Kidney (tissue), 14 donors: ENCODE data around the gene RAB29. TPM values are rescaled to one million over a fixed set of nuclear protein-coding genes. Genes with fewer than 3 reads are reported as not detected.

Experiments
- DNase-seq, 5 donors: peaks; one replicate each; pipeline ENCODE4 v3.0.0-alpha.2; 2013 to 2020
- FAIRE-seq: peaks from 2 replicates; lab custom pipeline; 2012; peaks lifted over from hg19 to GRCh38; lab: Jason Lieb, UNC
- H3K27ac ChIP-seq, 2 donors: one replicate each; pipeline ENCODE4 v1.7.0; 2013; ENCODE audit warnings: low read depth in 2 of 2, low read length in 2 of 2, inconsistent platforms in 1 of 2
- H3K27me3 ChIP-seq: one replicate; pipeline ENCODE4 v1.7.1; 2013; ENCODE audit warnings: low read length, inconsistent platforms; ENCODE audit not compliant: control insufficient read depth, insufficient read depth
- H3K36me3 ChIP-seq, 3 donors: one replicate each; pipeline versions ENCODE4 v1.7.0 to v1.7.1; 2013; ENCODE audit warnings: low read length in 3 of 3, control low read depth in 1 of 3, inconsistent platforms in 1 of 3; ENCODE audit not compliant: insufficient read depth in 3 of 3, control insufficient read depth in 2 of 3
- H3K4me1 ChIP-seq, 3 donors: one replicate each; pipeline versions ENCODE4 v1.7.0 to v1.7.1; 2013; ENCODE audit warnings: low read length in 3 of 3, inconsistent platforms in 1 of 3, low read depth in 1 of 3; ENCODE audit not compliant: control insufficient read depth in 2 of 3, insufficient read depth in 2 of 3
- H3K4me3 ChIP-seq, 3 donors: one replicate each; pipeline versions ENCODE4 v1.7.0 to v1.8.1; 2013; ENCODE audit warnings: low read length in 3 of 3, control low read depth in 1 of 3, inconsistent platforms in 1 of 3
- H3K9ac ChIP-seq, 3 donors: one replicate each; pipeline versions ENCODE4 v1.7.0 to v1.7.1; 2013; ENCODE audit warnings: low read length in 3 of 3, control low read depth in 1 of 3, inconsistent platforms in 1 of 3
- H3K9me3 ChIP-seq, 3 donors: one replicate each; pipeline versions ENCODE4 v1.7.0 to v1.7.1; 2013; ENCODE audit warnings: low read length in 3 of 3, control low read depth in 1 of 3, inconsistent platforms in 1 of 3; ENCODE audit not compliant: control insufficient read depth in 2 of 3, insufficient read depth in 1 of 3
- intact Hi-C: fragments of 100-400 bp; cut with DNase I; formaldehyde crosslinking; loops from one replicate; pipeline ENCODE4 v1.11.1; 2022
- polyA plus RNA-seq: library from polyadenylated mRNA; stranded (reverse); fragments of 350-450 nt; fragmentation: Illumina TruSeq; extraction: RNeasy Lipid Tissue Mini Kit (QIAGEN cat#74804); gene quantifications from one replicate; pipeline ENCODE4 v1.2.3, GENCODE V29; 2014; ENCODE audit warnings: low read depth, low replicate concordance; ENCODE audit not compliant: insufficient read depth
- total RNA-seq: library from RNA; stranded (reverse); fragmentation: NEBNext Ultra II Directional; extraction: Animal tissue kit (Norgen Biotek cat#: 25700); gene quantifications from one replicate; pipeline ENCODE4 v1.2.1, GENCODE V29; 2021
- TF ChIP-seq, protein P1 (sequence below): IDR thresholded peaks from 3 replicates; pipeline ENCODE4 v1.5.1; 2012; ENCODE audit warnings: mild to moderate bottlenecking, moderate library complexity, borderline replicate concordance; ENCODE audit not compliant: insufficient read depth; ENCODE audit errors: extremely low read depth
- donor health status: control.
- donor health status: control.
- donor health status: control.
- donor health status: control.
- donor health status: control.
- donor health status: DM: yes; HTN: yes; CAD: no.
- donor health status: Normal renal cell carcinoma (clear cell type).

RAB29 gene
- total and polyA plus RNA-seq, 2 donors from 2014 or later: 25.9 to 52.4 TPM

DNA sequence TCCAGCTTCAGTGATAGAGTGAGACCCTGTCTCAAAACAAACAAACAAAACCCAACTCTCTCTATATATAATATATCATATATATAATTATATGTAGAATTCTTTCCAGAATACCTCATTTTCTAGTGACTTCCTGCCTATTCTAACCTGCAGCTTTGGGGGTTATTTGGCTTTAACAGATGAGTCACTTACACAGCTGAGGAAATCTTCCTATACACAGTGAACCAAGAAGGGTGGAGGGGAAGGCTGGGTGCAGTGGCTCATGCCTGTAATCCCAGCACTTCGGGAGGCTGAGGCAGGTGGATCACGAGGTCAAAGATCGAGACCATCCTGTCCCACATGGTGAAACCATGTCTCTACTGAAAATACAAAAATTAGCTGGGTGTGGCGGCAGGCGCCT is 9.2 kb downstream of the RAB29 start:
- H3K27me3 ChIP-seq: no peaks in the 10 kb centered on the region
- TF ChIP-seq, protein P1, sequence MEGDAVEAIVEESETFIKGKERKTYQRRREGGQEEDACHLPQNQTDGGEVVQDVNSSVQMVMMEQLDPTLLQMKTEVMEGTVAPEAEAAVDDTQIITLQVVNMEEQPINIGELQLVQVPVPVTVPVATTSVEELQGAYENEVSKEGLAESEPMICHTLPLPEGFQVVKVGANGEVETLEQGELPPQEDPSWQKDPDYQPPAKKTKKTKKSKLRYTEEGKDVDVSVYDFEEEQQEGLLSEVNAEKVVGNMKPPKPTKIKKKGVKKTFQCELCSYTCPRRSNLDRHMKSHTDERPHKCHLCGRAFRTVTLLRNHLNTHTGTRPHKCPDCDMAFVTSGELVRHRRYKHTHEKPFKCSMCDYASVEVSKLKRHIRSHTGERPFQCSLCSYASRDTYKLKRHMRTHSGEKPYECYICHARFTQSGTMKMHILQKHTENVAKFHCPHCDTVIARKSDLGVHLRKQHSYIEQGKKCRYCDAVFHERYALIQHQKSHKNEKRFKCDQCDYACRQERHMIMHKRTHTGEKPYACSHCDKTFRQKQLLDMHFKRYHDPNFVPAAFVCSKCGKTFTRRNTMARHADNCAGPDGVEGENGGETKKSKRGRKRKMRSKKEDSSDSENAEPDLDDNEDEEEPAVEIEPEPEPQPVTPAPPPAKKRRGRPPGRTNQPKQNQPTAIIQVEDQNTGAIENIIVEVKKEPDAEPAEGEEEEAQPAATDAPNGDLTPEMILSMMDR: no peak
- FAIRE-seq: no peak
- H3K4me1 ChIP-seq: no peaks in the 10 kb centered on the region
- no peak overlapping the region for H3K9ac ChIP-seq
- no peak overlapping the region for H3K4me3 ChIP-seq
- no peak overlapping the region for H3K27ac ChIP-seq
- no peak for DNase-seq
- H3K9me3 ChIP-seq: no peaks in the 10 kb centered on the region
- H3K36me3 ChIP-seq: peaks cover 0 to 6% (median 2%) of the 10 kb centered on the region in 3 donors
- intact Hi-C loops: no loop called here

DNA sequence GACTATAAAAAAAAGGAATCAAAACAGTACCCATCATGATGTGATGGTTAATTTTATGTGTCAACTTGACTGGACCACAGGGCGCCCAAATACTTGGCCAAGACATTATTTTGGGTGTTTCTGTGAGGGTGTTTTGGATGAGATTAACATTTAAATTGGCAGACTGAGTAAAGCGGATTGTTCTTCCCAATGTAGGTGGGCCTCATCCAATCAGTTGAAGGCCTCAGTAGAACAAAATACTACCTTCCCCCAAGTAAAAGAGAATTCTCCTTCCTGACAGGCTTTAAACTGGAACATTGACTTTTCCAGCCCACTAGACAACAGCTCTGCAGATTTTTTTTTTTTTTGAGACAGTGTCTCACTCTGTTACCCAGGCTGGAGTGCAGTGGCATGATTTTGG is 10.7 kb downstream of the RAB29 start:
- intact Hi-C loops: no loop called here
- H3K9me3 ChIP-seq: no peaks in the 10 kb centered on the region
- FAIRE-seq: no peak

DNA sequence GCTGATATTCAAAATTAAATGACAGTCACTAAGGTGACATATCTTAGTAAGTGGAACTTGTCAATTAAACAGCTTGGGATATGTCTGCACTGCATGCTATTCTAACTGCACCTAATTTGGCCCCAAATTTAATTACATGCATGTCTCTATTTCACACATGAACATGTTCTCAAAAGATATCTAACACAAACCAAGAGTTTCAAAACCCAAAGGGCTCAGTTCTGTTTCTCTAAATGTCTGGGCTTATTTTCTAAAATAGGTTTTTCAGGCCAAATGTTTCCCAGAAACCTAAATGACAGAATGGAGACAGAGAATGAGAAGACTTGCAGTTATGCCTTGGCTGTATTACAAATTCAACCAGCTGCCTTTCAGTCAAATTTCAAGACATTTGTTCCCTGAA is 11.3 kb downstream of the RAB29 start:
- Histone ChIP-seq H3K27me3 (no peaks in the 10 kb centered on the region), H3K36me3 (no peaks in the 10 kb centered on the region), H3K9me3 (no peaks in the 10 kb centered on the region), H3K4me1 (no peaks in the 10 kb centered on the region), H3K9ac (no peak overlapping the region), H3K4me3 (no peak overlapping the region), H3K27ac (no peak overlapping the region)
- TF ChIP-seq, protein P1: no peak
- DNase-seq: no peak
- FAIRE-seq: no peak
- intact Hi-C loops: no loop called here

More for the DNA sequence above, 10.7 kb downstream of the RAB29 start:
- no peak overlapping the region for H3K4me3 ChIP-seq
- no peaks in the 10 kb centered on the region for H3K4me1 ChIP-seq
- no peak overlapping the region for H3K9ac ChIP-seq
- no peaks in the 10 kb centered on the region for H3K27me3 ChIP-seq
- TF ChIP-seq, protein P1: no peak
- no peaks in the 10 kb centered on the region for H3K36me3 ChIP-seq
- no peak for DNase-seq
- no peak overlapping the region for H3K27ac ChIP-seq

DNA sequence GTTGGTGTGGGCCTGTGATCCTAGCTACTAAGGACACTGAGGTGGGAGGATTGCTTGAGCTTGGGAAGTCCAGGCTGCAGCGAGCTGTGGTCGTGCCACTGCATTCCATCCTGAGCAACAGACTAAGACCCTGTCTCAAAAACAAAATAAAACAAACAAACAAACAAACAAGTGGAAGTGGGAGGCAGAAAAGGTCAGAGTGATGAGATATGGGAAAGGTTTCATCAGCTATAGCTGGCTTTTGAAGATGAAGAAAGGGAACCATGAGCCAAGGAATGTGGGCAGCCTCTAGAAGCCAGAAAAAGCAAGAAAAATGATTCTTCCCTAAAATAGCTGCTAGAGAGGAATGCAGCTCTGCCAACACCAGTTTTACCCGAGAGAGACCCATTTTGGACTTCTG is 14.7 kb downstream of the RAB29 start:
- Histone ChIP-seq H3K4me1 (no peaks in the 10 kb centered on the region), H3K9me3 (no peaks in the 10 kb centered on the region), H3K4me3 (no peak overlapping the region), H3K9ac (no peak overlapping the region), H3K36me3 (no peaks in the 10 kb centered on the region), H3K27ac (no peak overlapping the region), H3K27me3 (no peaks in the 10 kb centered on the region)
- no peak for FAIRE-seq
- intact Hi-C loops: no loop called here
- no peak for DNase-seq
- TF ChIP-seq, protein P1: no peak
